Activated T-helper 1 cell treated with anti-CD3 and anti-CD28 coated beads, Interleukin-2, amount 50 U/mL, for 16 hours (primary cell): ENCODE measurements around the gene CFL2.

Source experiments
- DNase-seq, 2 donors: peaks; one replicate each; pipeline ENCODE4 v3.0.0-alpha.2; 2020; ENCODE audit warnings: low read depth in 1 of 2, low spot score in 1 of 2

The CFL2 gene

GRCh38 chr14:34676516-34677211, 37.7 kb downstream of the CFL2 start:
- no peak for DNase-seq

- DNase-seq: no peak
Measured at GRCh38 chr14:34673702-34674101, 40.7 kb downstream of the CFL2 start.

- DNase-seq: no peak
Measured at GRCh38 chr14:34671716-34672115, 42.7 kb downstream of the CFL2 start.

- DNase-seq: no peak
Measured at GRCh38 chr14:34668111-34668510, 46.3 kb downstream of the CFL2 start.

- DNase-seq: no peak
Measured at GRCh38 chr14:34667007-34667406, 47.4 kb downstream of the CFL2 start.

GRCh38 chr14:34665785-34666435, 48.5 kb downstream of the CFL2 start:
- no peak for DNase-seq

GRCh38 chr14:34662561-34663088, 51.8 kb downstream of the CFL2 start:
- DNase-seq: no peak

- DNase-seq: no peak
Measured at GRCh38 chr14:34660796-34661195, 53.6 kb downstream of the CFL2 start.
